ENCODE data around the gene PRKCH.
A peak's percentile ranks its signal among the peaks of the same experiment; 100 is the strongest.

PRKCH gene

GRCh38 chr14:61563880-61564617, 242.7 kb downstream of the PRKCH start:
- H3K4me3 ChIP-seq (ENCODE audit: low read depth, low read length): no peak overlapping the region
- TF ChIP-seq POLR2A (IDR thresholded peaks at IDR 0.05; ENCODE audit: extremely low read depth, insufficient read length): no peak
- TF ChIP-seq MYC (IDR thresholded peaks at IDR 0.05; ENCODE audit: low read depth, low read length): no peak
- no peak for TF ChIP-seq CTCF (IDR thresholded peaks at IDR 0.05; ENCODE audit: low read depth, low read length)
- TF ChIP-seq MAX (IDR thresholded peaks at IDR 0.05; ENCODE audit: low read depth, low read length): no peak
- DNase-seq (ENCODE audit: low read depth): no peak

- peak; percentile 26 for DNase-seq (ENCODE audit: low read depth)
- no peak overlapping the region for H3K4me3 ChIP-seq (ENCODE audit: low read depth, low read length)
- TF ChIP-seq CTCF (IDR thresholded peaks at IDR 0.05; ENCODE audit: low read depth, low read length) (no peak), MAX (IDR thresholded peaks at IDR 0.05; ENCODE audit: low read depth, low read length) (no peak)
Measured at GRCh38 chr14:61564618-61565091, 243.3 kb downstream of the PRKCH start.

DNA sequence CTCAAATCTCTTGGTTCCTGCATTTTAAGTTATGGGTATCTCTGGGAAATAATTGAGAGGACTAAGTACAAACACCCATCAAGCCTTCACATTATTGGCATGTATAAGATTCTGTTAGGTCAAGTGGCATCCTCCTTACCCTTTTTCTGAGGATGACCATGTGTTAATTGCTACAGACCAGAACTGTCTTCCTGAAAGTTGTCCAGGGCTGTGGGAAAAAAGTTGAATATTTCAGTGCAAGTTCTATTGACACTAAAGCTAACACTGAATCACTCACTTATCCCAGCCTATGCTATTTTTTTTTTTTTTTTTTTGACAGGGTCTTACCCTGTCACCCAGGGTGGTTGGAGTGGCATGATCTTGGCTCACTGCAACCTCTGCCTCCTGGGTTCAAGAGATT, 243.8 kb downstream of the PRKCH start:
- H3K4me3 ChIP-seq (ENCODE audit: low read depth, low read length): no peak overlapping the region
- TF ChIP-seq POLR2A (IDR thresholded peaks at IDR 0.05; ENCODE audit: extremely low read depth, insufficient read length) (no peak), MYC (IDR thresholded peaks at IDR 0.05; ENCODE audit: low read depth, low read length) (no peak), CTCF (IDR thresholded peaks at IDR 0.05; ENCODE audit: low read depth, low read length) (no peak), MAX (IDR thresholded peaks at IDR 0.05; ENCODE audit: low read depth, low read length) (no peak)
- no peak for DNase-seq (ENCODE audit: low read depth)

GRCh38 chr14:61565836-61566536, 244.6 kb downstream of the PRKCH start:
- DNase-seq (ENCODE audit: low read depth): no peak
- no peak overlapping the region for H3K4me3 ChIP-seq (ENCODE audit: low read depth, low read length)
- no peak for TF ChIP-seq MAX (IDR thresholded peaks at IDR 0.05; ENCODE audit: low read depth, low read length)
- no peak for TF ChIP-seq MYC (IDR thresholded peaks at IDR 0.05; ENCODE audit: low read depth, low read length)
- TF ChIP-seq POLR2A (IDR thresholded peaks at IDR 0.05; ENCODE audit: extremely low read depth, insufficient read length): no peak
- TF ChIP-seq CTCF (IDR thresholded peaks at IDR 0.05; ENCODE audit: low read depth, low read length): no peak

DNA sequence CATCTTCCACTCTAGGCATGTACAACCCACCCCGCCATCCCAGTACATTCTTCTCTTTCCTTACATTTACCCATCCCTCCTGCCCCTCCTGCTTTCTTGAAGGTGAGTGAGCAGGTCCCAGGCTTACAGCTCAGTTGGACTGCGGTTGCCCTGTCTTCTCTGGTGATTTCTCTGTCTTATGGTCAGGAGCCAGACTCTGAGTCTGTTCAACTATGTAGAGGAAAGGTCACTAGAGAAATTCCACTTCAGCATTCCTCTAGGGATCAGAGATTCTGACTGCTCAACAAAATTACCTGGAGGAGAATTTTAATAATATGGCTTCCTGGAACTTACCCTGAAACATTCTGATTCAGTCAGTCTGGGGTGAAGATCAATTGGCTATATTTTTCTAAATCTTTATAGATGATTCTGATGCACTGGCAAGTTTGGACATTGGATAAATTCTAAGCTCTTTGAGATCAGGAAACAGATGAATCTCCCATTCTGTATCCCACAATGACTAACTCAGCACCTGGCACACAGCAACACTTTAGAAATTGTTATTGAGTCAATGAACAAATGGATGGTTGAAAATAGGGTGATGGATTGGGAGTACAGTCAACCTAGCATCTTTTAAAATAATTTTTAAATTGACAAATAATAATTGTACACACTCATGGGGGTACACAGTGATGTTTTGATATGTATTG, 245.3 kb downstream of the PRKCH start:
- TF ChIP-seq MYC (IDR thresholded peaks at IDR 0.05; ENCODE audit: low read depth, low read length) (no peak), CTCF (IDR thresholded peaks at IDR 0.05; ENCODE audit: low read depth, low read length) (no peak), MAX (IDR thresholded peaks at IDR 0.05; ENCODE audit: low read depth, low read length) (no peak), POLR2A (IDR thresholded peaks at IDR 0.05; ENCODE audit: extremely low read depth, insufficient read length) (no peak)
- no peak for DNase-seq (ENCODE audit: low read depth)
- H3K4me3 ChIP-seq (ENCODE audit: low read depth, low read length): no peak overlapping the region

All from NB4 (cell line).